CD8-positive, alpha-beta memory T cell (primary cell): ENCODE data around the gene ZNF598. TPM values are rescaled to one million over a fixed set of nuclear protein-coding genes. Genes with fewer than 3 reads are reported as not detected.

ENCODE experiments used
- CTCF ChIA-PET: fragments of 350-600 bp; sonication (Branson Sonifier 250); formaldehyde crosslinking; loops from one replicate; lab custom pipeline; 2021; ENCODE audit warnings: antibody characterized with exemption; lab: Charles Lee
- POLR2A ChIA-PET: fragments of 350-600 bp; sonication (Branson Sonifier 250); formaldehyde crosslinking; loops from one replicate; lab custom pipeline; 2021; ENCODE audit warnings: antibody characterized with exemption; lab: Charles Lee
- DNase-seq, 5 donors: peaks; one replicate each; pipeline versions ENCODE4 v3.0.0 to v3.0.0-alpha.2; 2020 to 2022; ENCODE audit warnings: mixed read lengths in 1 of 5
- H3K27ac ChIP-seq: one replicate; pipeline ENCODE4 v1.7.0; 2013; ENCODE audit warnings: low read depth, mild to moderate bottlenecking, low read length, moderate library complexity
- H3K27me3 ChIP-seq: 2 replicates; pipeline ENCODE4 v1.7.0; 2013; ENCODE audit warnings: low read length, mild to moderate bottlenecking; ENCODE audit not compliant: insufficient read depth, poor library complexity, severe bottlenecking
- H3K36me3 ChIP-seq: 2 replicates; pipeline ENCODE4 v1.7.0; 2013; ENCODE audit warnings: mild to moderate bottlenecking, low read length, moderate library complexity; ENCODE audit not compliant: insufficient read depth
- H3K4me1 ChIP-seq: 2 replicates; pipeline ENCODE4 v1.7.0; 2013; ENCODE audit warnings: mild to moderate bottlenecking, low read length, moderate library complexity; ENCODE audit not compliant: insufficient read depth
- H3K4me3 ChIP-seq: 2 replicates; pipeline ENCODE4 v1.7.0; 2013; ENCODE audit warnings: mild to moderate bottlenecking, low read length
- H3K9me3 ChIP-seq: 2 replicates; pipeline ENCODE4 v1.7.0; 2013; ENCODE audit warnings: mild to moderate bottlenecking, low read length
- H3K27ac Mint-ChIP-seq, 8 donors: one replicate each; pipeline ENCODE4 v1.8.0; 2020 to 2021; ENCODE audit warnings: mixed read lengths in 8 of 8, mild to moderate bottlenecking in 6 of 8, inconsistent platforms in 3 of 8, moderate library complexity in 3 of 8
- H3K27me3 Mint-ChIP-seq, 2 donors: one replicate each; pipeline ENCODE4 v1.8.0; 2020 to 2021; ENCODE audit warnings: mixed read lengths in 2 of 2, mild to moderate bottlenecking in 1 of 2, moderate library complexity in 1 of 2
- H3K36me3 Mint-ChIP-seq, 3 donors: one replicate each; pipeline ENCODE4 v1.8.0; 2020 to 2021; ENCODE audit warnings: mixed read lengths in 3 of 3, inconsistent platforms in 1 of 3, mild to moderate bottlenecking in 1 of 3
- H3K4me1 Mint-ChIP-seq, 3 donors: one replicate each; pipeline ENCODE4 v1.8.0; 2020 to 2021; ENCODE audit warnings: mixed read lengths in 3 of 3, inconsistent platforms in 1 of 3, mild to moderate bottlenecking in 1 of 3
- H3K4me3 Mint-ChIP-seq, 7 donors: one replicate each; pipeline ENCODE4 v1.8.0; 2020 to 2021; ENCODE audit warnings: mixed read lengths in 7 of 7, mild to moderate bottlenecking in 6 of 7, moderate library complexity in 4 of 7, inconsistent platforms in 2 of 7
- H3K9me3 Mint-ChIP-seq, 5 donors: one replicate each; pipeline ENCODE4 v1.8.0; 2020 to 2022; ENCODE audit warnings: mixed read lengths in 5 of 5, mild to moderate bottlenecking in 3 of 5, moderate library complexity in 2 of 5, inconsistent platforms in 1 of 5
- polyA plus RNA-seq: library from polyadenylated mRNA; unstranded; fragments of 300-500 nt; fragmentation: Illumina TruSeq; gene quantifications from one replicate; pipeline ENCODE4 v1.2.3, GENCODE V29; 2021
- total RNA-seq, 2 experiments: library from RNA; stranded (reverse); gene quantifications; one replicate each; pipeline ENCODE4 v1.2.3, GENCODE V29; 2021

Gene ZNF598
- total and polyA plus RNA-seq, 3 experiments from 2014 or later = 11.3 to 96.6 (median 91.8) TPM

- H3K9me3 ChIP-seq = no peaks in the 10 kb centered on the region
- ChIA-PET POLR2A (interaction anchor here (1.1 to 3.2 kb wide), 3 partner anchors 10 to 17 kb away, joined by 3 to 23 read pairs (median 3); partner anchors contain the start of genes RPS2 and TBL3), CTCF (interaction anchor here (1.5 to 1.7 kb wide), 2 partner anchors 16 to 22 kb away, joined by 3 read pairs; no protein-coding TSS in a partner anchor)
- no peak for DNase-seq
- H3K4me1 Mint-ChIP-seq = peaks cover 8 to 23% (median 12%) of the 10 kb centered on the region in 3 donors
- H3K36me3 ChIP-seq = no peaks in the 10 kb centered on the region
- no peak overlapping the region for H3K27ac ChIP-seq
- H3K4me3 Mint-ChIP-seq = peak overlapping the region in 5 of 7 donors; percentile 29 to 85 (median 82)
- no peaks in the 10 kb centered on the region for H3K9me3 Mint-ChIP-seq
- no peak overlapping the region for H3K4me3 ChIP-seq
- peaks cover 20% of the 10 kb centered on the region for H3K4me1 ChIP-seq
- H3K36me3 Mint-ChIP-seq = peaks cover 0 to 32% (median 0%) of the 10 kb centered on the region in 3 donors
- peaks cover 16% of the 10 kb centered on the region in 2 donors for H3K27me3 Mint-ChIP-seq
- peak overlapping the region in 2 of 8 donors; percentile 11 to 86 for H3K27ac Mint-ChIP-seq
- peaks cover 16% of the 10 kb centered on the region for H3K27me3 ChIP-seq
Measured at GRCh38 chr16:1982013-1982433, 27.6 kb downstream of the ZNF598 start.

- H3K27ac Mint-ChIP-seq = peak within 1 kb of the TSS in 3 of 8 donors; percentile 11 to 86 (median 50)
Measured at GRCh38 chr16:1981398-1981836, 28.2 kb downstream of the ZNF598 start, which contains the start of gene NOXO1. TSS of gene NOXO1 (minus strand) at chr16:1981469. CDS start at chr16:1981179, 290 bp downstream.

GRCh38 chr16:1980770-1981087, 28.9 kb downstream of the ZNF598 start:
- Histone ChIP-seq H3K36me3 (peaks cover 11% of the 10 kb centered on the region), H3K4me1 (peaks cover 20% of the 10 kb centered on the region), H3K9me3 (no peaks in the 10 kb centered on the region), H3K4me3 (no peak overlapping the region), H3K27ac (no peak overlapping the region), H3K27me3 (peaks cover 16% of the 10 kb centered on the region)
- Mint-ChIP-seq H3K36me3 (peaks cover 0 to 32% (median 2%) of the 10 kb centered on the region in 3 donors), H3K27ac (no peak overlapping the region), H3K9me3 (no peaks in the 10 kb centered on the region), H3K4me1 (peaks cover 8 to 23% (median 12%) of the 10 kb centered on the region in 3 donors), H3K27me3 (peaks cover 13 to 16% of the 10 kb centered on the region in 2 donors), H3K4me3 (no peak overlapping the region)
- DNase-seq = no peak
- ChIA-PET POLR2A (interaction anchor here (0.7 to 1.4 kb wide), 3 partner anchors 11 to 234 kb away, joined by 3 to 4 read pairs (median 3); partner anchors contain the start of gene PGP), CTCF (interaction anchor here (1.5 kb wide), 1 partner anchor 23 kb away, joined by 4 read pairs; no protein-coding TSS in a partner anchor)

More at GRCh38 chr16:1981398-1981836, 28.2 kb downstream of the ZNF598 start, which contains the start of gene NOXO1:
- ChIA-PET CTCF (interaction anchor here (1.5 kb wide), 1 partner anchor 22 kb away, joined by 4 read pairs; no protein-coding TSS in a partner anchor), POLR2A (interaction anchor here (1.0 to 1.4 kb wide), 2 partner anchors 10 to 11 kb away, joined by 3 to 4 read pairs; no protein-coding TSS in a partner anchor)
- H3K27me3 Mint-ChIP-seq = peaks cover 15 to 16% of the 10 kb centered on the region in 2 donors
- peaks cover 0 to 31% (median 0%) of the 10 kb centered on the region in 3 donors for H3K36me3 Mint-ChIP-seq
- DNase-seq = no peak
- peak within 1 kb of the TSS; percentile 7 to 85 (median 77) for H3K4me3 Mint-ChIP-seq
- Histone ChIP-seq H3K27ac (no peak within 1 kb of the TSS), H3K9me3 (no peaks in the 10 kb centered on the region), H3K36me3 (peaks cover 5% of the 10 kb centered on the region), H3K4me1 (peaks cover 20% of the 10 kb centered on the region), H3K27me3 (peaks cover 16% of the 10 kb centered on the region), H3K4me3 (no peak within 1 kb of the TSS)
- H3K4me1 Mint-ChIP-seq = peaks cover 8 to 23% (median 12%) of the 10 kb centered on the region in 3 donors
- no peaks in the 10 kb centered on the region for H3K9me3 Mint-ChIP-seq

- H3K4me3 ChIP-seq = no peak overlapping the region
- no peaks in the 10 kb centered on the region for H3K9me3 ChIP-seq
- ChIA-PET POLR2A (interaction anchor here (0.7 kb wide), 1 partner anchor 235 kb away, joined by 3 read pairs; the partner anchor contains the start of gene PGP), CTCF (interaction anchor here (1.5 kb wide), 1 partner anchor 23 kb away, joined by 4 read pairs; no protein-coding TSS in a partner anchor)
- Mint-ChIP-seq H3K9me3 (no peaks in the 10 kb centered on the region), H3K4me1 (peaks cover 8 to 19% (median 12%) of the 10 kb centered on the region in 3 donors), H3K27ac (no peak overlapping the region), H3K27me3 (peaks cover 12 to 16% of the 10 kb centered on the region in 2 donors), H3K4me3 (no peak overlapping the region), H3K36me3 (peaks cover 0 to 34% (median 2%) of the 10 kb centered on the region in 3 donors)
- peaks cover 16% of the 10 kb centered on the region for H3K27me3 ChIP-seq
- peaks cover 15% of the 10 kb centered on the region for H3K36me3 ChIP-seq
- H3K27ac ChIP-seq = no peak overlapping the region
- no peak for DNase-seq
- peaks cover 18% of the 10 kb centered on the region for H3K4me1 ChIP-seq
Measured at GRCh38 chr16:1980030-1980769, 29.4 kb downstream of the ZNF598 start.

GRCh38 chr16:1979271-1980029, 30.2 kb downstream of the ZNF598 start:
- POLR2A ChIA-PET = interaction anchor here (0.5 to 1.7 kb wide), 2 partner anchors 43 to 197 kb away, joined by 3 to 4 read pairs; partner anchors contain the start of genes NUBP2 and SPSB3
- CTCF ChIA-PET = interaction anchor here (1.5 kb wide), 1 partner anchor 24 kb away, joined by 4 read pairs; no protein-coding TSS in a partner anchor

GRCh38 chr16:1978476-1979120, 31.0 kb downstream of the ZNF598 start:
- Mint-ChIP-seq H3K27me3 (peaks cover 12 to 16% of the 10 kb centered on the region in 2 donors), H3K4me1 (peaks cover 2 to 11% (median 6%) of the 10 kb centered on the region in 3 donors), H3K27ac (no peak overlapping the region), H3K36me3 (peaks cover 0 to 45% (median 2%) of the 10 kb centered on the region in 3 donors), H3K9me3 (no peaks in the 10 kb centered on the region), H3K4me3 (no peak overlapping the region)
- Histone ChIP-seq H3K9me3 (no peaks in the 10 kb centered on the region), H3K4me1 (peaks cover 9% of the 10 kb centered on the region), H3K27me3 (peaks cover 16% of the 10 kb centered on the region), H3K36me3 (peaks cover 20% of the 10 kb centered on the region), H3K27ac (no peak overlapping the region), H3K4me3 (no peak overlapping the region)
- DNase-seq = no peak
- CTCF ChIA-PET = no interaction called here
- POLR2A ChIA-PET = interaction anchor here (0.5 to 1.7 kb wide), 2 partner anchors 44 to 196 kb away, joined by 3 to 4 read pairs; partner anchors contain the start of genes NUBP2 and SPSB3

More at GRCh38 chr16:1979271-1980029, 30.2 kb downstream of the ZNF598 start:
- Histone ChIP-seq H3K36me3 (peaks cover 20% of the 10 kb centered on the region), H3K4me1 (peaks cover 11% of the 10 kb centered on the region), H3K9me3 (no peaks in the 10 kb centered on the region), H3K27me3 (peaks cover 16% of the 10 kb centered on the region), H3K27ac (no peak overlapping the region), H3K4me3 (no peak overlapping the region)
- H3K9me3 Mint-ChIP-seq = no peaks in the 10 kb centered on the region
- peak overlapping the region in 1 of 7 donors; percentile 32 for H3K4me3 Mint-ChIP-seq
- no peak for DNase-seq
- peaks cover 12 to 16% of the 10 kb centered on the region in 2 donors for H3K27me3 Mint-ChIP-seq
- H3K27ac Mint-ChIP-seq = no peak overlapping the region
- H3K4me1 Mint-ChIP-seq = peaks cover 2 to 12% (median 6%) of the 10 kb centered on the region in 3 donors
- H3K36me3 Mint-ChIP-seq = peaks cover 0 to 40% (median 2%) of the 10 kb centered on the region in 3 donors

- POLR2A ChIA-PET = no interaction called here
- H3K4me1 Mint-ChIP-seq = peaks cover 2 to 6% (median 3%) of the 10 kb centered on the region in 3 donors
- no peak overlapping the region for H3K4me3 ChIP-seq
Measured at GRCh38 chr16:1977875-1978268, 31.7 kb downstream of the ZNF598 start.

More at GRCh38 chr16:1977875-1978268, 31.7 kb downstream of the ZNF598 start:
- no peak for DNase-seq
- Mint-ChIP-seq H3K36me3 (peaks cover 0 to 48% (median 2%) of the 10 kb centered on the region in 3 donors), H3K4me3 (no peak overlapping the region), H3K27ac (no peak overlapping the region), H3K27me3 (peaks cover 12% of the 10 kb centered on the region in 2 donors), H3K9me3 (no peaks in the 10 kb centered on the region)
- peaks cover 16% of the 10 kb centered on the region for H3K27me3 ChIP-seq
- CTCF ChIA-PET = interaction anchor here (1.1 kb wide), 1 partner anchor 26 kb away, joined by 3 read pairs; no protein-coding TSS in a partner anchor
- no peaks in the 10 kb centered on the region for H3K9me3 ChIP-seq
- H3K4me1 ChIP-seq = peaks cover 6% of the 10 kb centered on the region
- no peak overlapping the region for H3K27ac ChIP-seq
- H3K36me3 ChIP-seq = peaks cover 20% of the 10 kb centered on the region
